Hepatocyte (in vitro differentiated cells): ENCODE data around the gene MPP1.

ENCODE experiments used
- EZH2 ChIP-seq: fragments of 200-600 bp; sonication (generic); IDR thresholded peaks from 2 replicates; pipeline ENCODE4 v1.6.1; 2016; ENCODE audit warnings: antibody characterized with exemption, mild to moderate bottlenecking, borderline replicate concordance
- TF ChIP-seq, protein P1 (sequence below): fragments of 200-600 bp; sonication (generic); IDR thresholded peaks from 2 replicates; pipeline ENCODE4 v1.5.1; 2016; ENCODE audit warnings: antibody characterized with exemption, mild to moderate bottlenecking; ENCODE audit not compliant: poor library complexity

DNA sequence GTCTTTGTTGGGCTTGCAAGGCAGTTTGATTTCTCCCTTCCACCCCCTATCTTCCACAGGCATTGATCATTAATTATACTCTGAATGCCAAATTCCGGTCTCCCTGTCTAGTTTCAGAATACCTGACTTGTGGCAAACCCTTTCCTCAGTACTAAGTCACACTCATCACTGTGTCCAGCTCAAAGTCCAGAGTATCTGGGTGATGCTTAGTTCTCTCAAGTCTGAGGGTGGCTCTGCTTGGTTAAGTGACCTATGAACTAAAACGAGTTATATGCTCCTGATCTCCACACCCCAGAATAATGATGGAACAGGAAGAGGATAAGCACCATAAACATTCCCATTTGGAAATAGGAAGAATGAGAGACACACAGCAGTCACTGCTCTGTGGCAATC is 22.7 kb upstream of the MPP1 start:
- TF ChIP-seq EZH2, result no peak
- TF ChIP-seq, protein P1, sequence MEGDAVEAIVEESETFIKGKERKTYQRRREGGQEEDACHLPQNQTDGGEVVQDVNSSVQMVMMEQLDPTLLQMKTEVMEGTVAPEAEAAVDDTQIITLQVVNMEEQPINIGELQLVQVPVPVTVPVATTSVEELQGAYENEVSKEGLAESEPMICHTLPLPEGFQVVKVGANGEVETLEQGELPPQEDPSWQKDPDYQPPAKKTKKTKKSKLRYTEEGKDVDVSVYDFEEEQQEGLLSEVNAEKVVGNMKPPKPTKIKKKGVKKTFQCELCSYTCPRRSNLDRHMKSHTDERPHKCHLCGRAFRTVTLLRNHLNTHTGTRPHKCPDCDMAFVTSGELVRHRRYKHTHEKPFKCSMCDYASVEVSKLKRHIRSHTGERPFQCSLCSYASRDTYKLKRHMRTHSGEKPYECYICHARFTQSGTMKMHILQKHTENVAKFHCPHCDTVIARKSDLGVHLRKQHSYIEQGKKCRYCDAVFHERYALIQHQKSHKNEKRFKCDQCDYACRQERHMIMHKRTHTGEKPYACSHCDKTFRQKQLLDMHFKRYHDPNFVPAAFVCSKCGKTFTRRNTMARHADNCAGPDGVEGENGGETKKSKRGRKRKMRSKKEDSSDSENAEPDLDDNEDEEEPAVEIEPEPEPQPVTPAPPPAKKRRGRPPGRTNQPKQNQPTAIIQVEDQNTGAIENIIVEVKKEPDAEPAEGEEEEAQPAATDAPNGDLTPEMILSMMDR, result no peak
